Lower leg skin (tissue), 3 donors: ENCODE results near the gene CAMTA1.

Experiments used
- POLR2A ChIP-seq, 2 donors: fragments of 450-650 bp; IDR thresholded peaks; one replicate each; pipeline ENCODE4 v1.6.1; 2016 to 2017; ENCODE audit warnings: antibody characterized with exemption in 2 of 2, mild to moderate bottlenecking in 1 of 2, moderate library complexity in 1 of 2
- TF ChIP-seq, protein P1 (sequence below), 3 donors: fragments of 450-650 bp; IDR thresholded peaks; one replicate each; pipeline ENCODE4 v1.5.1; 2016; ENCODE audit warnings: antibody characterized with exemption in 3 of 3, mild to moderate bottlenecking in 3 of 3, moderate library complexity in 2 of 3

- TF ChIP-seq, protein P1, sequence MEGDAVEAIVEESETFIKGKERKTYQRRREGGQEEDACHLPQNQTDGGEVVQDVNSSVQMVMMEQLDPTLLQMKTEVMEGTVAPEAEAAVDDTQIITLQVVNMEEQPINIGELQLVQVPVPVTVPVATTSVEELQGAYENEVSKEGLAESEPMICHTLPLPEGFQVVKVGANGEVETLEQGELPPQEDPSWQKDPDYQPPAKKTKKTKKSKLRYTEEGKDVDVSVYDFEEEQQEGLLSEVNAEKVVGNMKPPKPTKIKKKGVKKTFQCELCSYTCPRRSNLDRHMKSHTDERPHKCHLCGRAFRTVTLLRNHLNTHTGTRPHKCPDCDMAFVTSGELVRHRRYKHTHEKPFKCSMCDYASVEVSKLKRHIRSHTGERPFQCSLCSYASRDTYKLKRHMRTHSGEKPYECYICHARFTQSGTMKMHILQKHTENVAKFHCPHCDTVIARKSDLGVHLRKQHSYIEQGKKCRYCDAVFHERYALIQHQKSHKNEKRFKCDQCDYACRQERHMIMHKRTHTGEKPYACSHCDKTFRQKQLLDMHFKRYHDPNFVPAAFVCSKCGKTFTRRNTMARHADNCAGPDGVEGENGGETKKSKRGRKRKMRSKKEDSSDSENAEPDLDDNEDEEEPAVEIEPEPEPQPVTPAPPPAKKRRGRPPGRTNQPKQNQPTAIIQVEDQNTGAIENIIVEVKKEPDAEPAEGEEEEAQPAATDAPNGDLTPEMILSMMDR (IDR thresholded peaks at IDR 0.05), result no peak
- TF ChIP-seq POLR2A (IDR thresholded peaks at IDR 0.05), result no peak
Measured at GRCh38 chr1:7301664-7301981, 516.4 kb downstream of the CAMTA1 start.
